ENCODE measurements around the gene PAGE1. TPM values are rescaled to one million over a fixed set of nuclear protein-coding genes. Genes with fewer than 3 reads are reported as not detected.

The PAGE1 gene
- total RNA-seq, 1 experiment from 2014 or later: not detected

DNA sequence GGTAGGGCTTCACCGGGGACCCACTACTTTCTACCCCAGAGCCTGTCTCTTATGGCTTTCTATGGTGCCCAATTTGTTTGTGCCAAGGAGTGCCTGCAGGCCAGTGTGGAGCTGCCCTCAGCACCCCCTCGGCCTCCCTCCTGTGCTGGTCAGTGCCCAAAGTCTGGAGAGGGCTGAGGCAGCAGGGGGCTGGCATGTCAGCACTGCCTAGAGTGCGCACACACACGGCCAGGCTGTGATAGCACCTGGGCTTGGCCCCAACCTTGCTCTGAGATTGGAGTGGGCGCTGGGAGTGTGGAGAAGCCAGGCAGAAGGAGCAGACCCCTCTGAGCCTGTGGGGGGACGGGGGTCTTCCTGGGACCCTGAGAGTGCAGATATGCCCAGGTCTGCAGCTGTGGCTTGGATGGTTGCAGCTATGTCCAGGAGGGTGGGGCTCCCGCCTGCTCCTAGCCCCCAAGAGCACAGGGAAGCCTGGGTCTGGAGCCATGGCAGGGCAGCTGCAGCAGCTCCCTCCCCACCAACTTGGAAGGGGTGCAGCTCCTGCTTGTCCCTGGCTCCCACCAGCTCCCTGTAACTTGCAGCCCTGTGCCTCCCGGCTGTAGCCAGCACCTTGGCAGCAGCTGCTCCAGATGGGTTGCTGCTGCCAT lies 50.7 kb downstream of the PAGE1 start:
- no peaks in the 10 kb centered on the region for H3K9me3 ChIP-seq (ENCODE audit: control insufficient read depth, insufficient read depth, low read depth, low read length)
- H3K4me1 ChIP-seq (ENCODE audit: control insufficient read depth, insufficient read depth, low read length): no peaks in the 10 kb centered on the region
- TF ChIP-seq REST (IDR thresholded peaks at IDR 0.05; ENCODE audit: insufficient read depth in 1 of 2, low read depth in 2 of 2, low read length in 1 of 2) (no peak), TCF7L2 (IDR thresholded peaks at IDR 0.05; ENCODE audit: low read depth, low read length) (no peak)
- CTCF ChIA-PET: no interaction called here
- no peaks in the 10 kb centered on the region for H3K36me3 ChIP-seq (ENCODE audit: control insufficient read depth, insufficient read depth, low read length)
- no peaks in the 10 kb centered on the region for H3K27me3 ChIP-seq (ENCODE audit: control insufficient read depth, insufficient read depth, low read length)
- no peak overlapping the region for H3K4me3 ChIP-seq (ENCODE audit: low read depth in 2 of 2, low read length in 2 of 2)
- DNase-seq (ENCODE audit: low read depth, low spot score) (no peak), ATAC-seq (no peak)
- BruUV-seq (replicated peaks): no TSS peak
- intact Hi-C loops (cut with micrococcal nuclease; ENCODE audit: unreplicated experiment) (no loop called here), in situ Hi-C loops (cut with HindIII; ENCODE audit: low pct_unique_long_range_greater_than_20kb, low sequenced_read_pairs) (no loop called here)
- H3K27ac ChIP-seq (ENCODE audit: low read length): no peak overlapping the region
- POLR2A ChIA-PET: no interaction called here

Other genes with a start within 250 kb of the PAGE1 start
- gene GAGE12C, start 163.8 kb downstream of the PAGE1 start, total RNA-seq (2021; ENCODE audit: unreplicated experiment): not detected
- not detected for gene GAGE12D, start 154.3 kb downstream of the PAGE1 start, total RNA-seq (2021; ENCODE audit: unreplicated experiment)
- gene GAGE12E, start 144.7 kb downstream of the PAGE1 start, total RNA-seq (2021; ENCODE audit: unreplicated experiment): not detected
- gene GAGE12F, start 135.1 kb downstream of the PAGE1 start, total RNA-seq (2021; ENCODE audit: unreplicated experiment): 0.49 TPM
- 0.49 TPM for gene GAGE12G, start 125.6 kb downstream of the PAGE1 start, total RNA-seq (2021; ENCODE audit: unreplicated experiment)
- gene GAGE12H, start 116.0 kb downstream of the PAGE1 start, total RNA-seq (2021; ENCODE audit: unreplicated experiment): not detected
- not detected for gene GAGE2A, start 106.5 kb downstream of the PAGE1 start, total RNA-seq (2021; ENCODE audit: unreplicated experiment)
- gene GAGE1, start 97.0 kb downstream of the PAGE1 start, total RNA-seq (2021; ENCODE audit: unreplicated experiment): not detected
- not detected for gene PAGE4, start 133.3 kb upstream of the PAGE1 start, total RNA-seq (2021; ENCODE audit: unreplicated experiment)
- 3.1 TPM for gene USP27X, start 183.5 kb upstream of the PAGE1 start, total RNA-seq (2021; ENCODE audit: unreplicated experiment)
- gene CLCN5, start 226.6 kb upstream of the PAGE1 start, total RNA-seq (2021; ENCODE audit: unreplicated experiment): 23.6 TPM